ENCODE data around the gene DMD.
"Not testable (repeated sequence)": the region's sequence is repeated elsewhere in the genome, so short reads cannot be mapped to it uniquely, and the experiment has no call there.

Gene DMD

DNA sequence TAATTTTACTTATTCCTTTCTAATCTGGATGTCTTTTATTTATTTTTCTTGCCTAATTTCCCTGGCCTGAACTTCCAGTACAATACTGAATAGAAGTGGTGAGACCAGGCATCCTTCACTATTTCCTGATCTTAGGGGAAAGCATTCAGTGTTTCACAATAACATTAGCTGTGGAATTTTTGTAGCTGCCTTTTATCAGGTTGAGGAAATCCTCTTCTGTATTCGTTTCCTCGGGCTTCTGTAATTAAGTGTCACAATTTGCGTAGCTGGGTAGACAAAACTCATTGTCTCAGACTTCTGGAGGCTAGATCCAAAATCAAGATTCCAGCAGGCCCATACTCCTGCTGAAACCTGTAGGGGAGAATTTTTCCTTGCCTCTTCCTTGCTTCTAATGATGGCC lies 1541.1 kb downstream of the DMD start:
- no peak for DNase-seq

DNA sequence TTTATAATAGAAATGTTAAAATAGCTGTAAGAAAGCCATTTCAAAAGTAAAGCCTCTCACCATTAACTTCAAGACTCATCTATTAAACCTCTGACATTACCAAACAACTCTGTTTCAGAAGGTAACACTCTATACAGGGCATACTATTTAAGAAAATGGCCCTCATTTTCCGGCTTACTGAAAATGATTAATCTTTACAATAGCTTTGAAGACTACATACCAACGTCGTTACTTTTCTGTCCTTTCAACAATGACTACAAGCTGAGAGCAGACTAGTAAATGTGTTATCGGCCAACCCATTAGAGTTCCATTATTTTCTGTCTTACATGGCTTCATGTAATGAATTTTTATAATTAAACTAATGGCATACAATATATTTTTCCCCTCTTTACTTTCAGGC lies 1545.9 kb downstream of the DMD start:
- no peak for DNase-seq

DNA sequence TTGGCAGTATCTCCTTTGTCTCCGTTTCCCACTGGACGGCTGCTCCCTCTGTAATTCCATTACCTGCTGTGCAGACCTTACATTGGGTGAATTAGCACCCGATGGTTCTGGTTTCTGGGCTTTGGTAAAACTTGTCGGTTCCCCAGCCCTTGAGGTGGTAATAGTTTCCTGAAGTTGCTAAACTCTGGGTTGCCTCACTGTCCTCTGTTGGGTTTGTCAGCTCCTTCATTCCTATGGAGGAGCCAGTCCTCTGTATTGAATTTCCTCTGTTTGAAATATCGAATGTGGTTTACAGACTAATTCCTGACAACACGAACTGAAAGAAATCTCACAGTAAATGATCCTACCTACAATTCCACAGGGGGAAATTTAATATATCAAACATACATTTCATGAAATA lies 1548.2 kb downstream of the DMD start:
- no peak for DNase-seq

DNA sequence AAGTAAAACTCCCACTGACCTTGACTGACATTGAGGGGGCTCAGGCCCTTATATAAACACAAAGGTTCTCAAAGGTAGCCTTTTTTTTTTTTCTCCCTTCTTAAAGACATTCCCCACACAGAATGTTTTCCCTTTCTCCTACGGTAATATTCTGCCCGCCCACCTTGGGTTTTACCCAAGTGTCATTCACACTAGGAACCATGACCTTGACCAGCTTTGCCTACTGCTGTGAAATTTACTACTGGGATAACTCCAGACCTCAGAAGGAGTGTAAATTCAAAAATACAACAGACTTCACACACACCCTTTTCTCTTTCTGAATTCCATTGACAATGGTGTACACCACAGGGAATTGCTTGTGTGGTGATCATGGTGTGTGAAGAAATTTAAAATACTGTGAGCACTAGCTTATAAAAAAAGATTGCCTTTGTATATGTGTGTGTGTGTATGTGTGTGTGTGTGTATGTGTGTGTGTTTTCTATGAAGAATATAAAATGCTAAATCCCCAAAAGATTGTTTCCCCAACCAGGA lies 1550.0 kb downstream of the DMD start:
- DNase-seq: no peak

DNA sequence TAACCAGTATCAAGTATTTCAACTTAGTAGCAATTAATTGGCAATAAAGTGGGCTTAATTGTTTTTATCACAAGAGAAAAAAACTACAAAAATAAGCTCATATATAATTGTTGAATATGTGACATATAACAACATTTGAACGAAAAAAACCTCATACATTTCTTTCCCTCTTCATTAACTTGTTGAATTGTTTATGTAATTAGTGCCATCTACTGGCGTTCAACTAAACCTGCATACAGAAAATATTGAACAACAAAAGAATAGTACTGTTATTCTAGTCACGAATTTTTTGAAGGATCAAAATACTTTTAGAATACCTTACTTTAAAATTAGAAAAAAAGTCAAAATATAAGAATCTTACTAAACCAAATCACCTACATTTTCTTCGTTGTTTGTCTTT lies 1553.0 kb downstream of the DMD start:
- DNase-seq: no peak

DNA sequence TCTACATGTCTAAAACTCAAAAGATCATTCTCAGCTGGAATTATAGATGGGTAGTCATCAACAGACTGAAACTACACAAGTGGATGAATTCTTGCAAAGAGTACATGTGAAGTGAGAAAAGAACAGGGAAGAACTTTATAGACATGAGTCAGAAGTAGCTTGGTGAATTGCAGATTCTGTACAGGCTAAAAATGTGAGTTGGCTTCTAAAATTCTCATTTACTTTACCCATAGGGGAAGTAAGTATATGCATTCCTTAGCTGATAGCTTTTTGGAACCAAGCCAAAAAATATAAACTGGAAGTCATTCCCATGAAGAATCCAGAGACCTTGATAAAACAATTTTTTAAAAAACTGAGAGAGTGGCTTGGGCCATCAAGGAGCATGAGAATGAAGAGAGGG lies 1555.3 kb downstream of the DMD start:
- DNase-seq: no peak

DNA sequence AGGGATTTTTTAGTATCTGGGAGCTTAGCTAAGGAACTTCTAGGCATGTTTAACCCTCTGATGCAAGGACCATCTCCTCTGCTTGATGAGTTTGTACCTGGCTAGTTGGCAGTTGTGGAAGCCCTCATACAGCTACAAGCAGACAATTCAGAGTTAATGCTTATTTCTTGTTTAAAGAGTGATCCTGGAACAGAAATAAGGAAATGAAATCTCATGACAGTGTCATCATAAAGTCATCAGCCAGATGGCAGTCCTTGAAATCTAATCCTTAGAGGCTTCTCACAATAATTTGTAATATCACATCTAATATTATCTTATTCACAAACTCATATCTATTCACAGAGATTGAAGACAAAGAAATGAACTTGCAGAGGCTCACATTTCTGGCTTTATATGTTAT lies 1557.9 kb downstream of the DMD start:
- no peak for DNase-seq

DNA sequence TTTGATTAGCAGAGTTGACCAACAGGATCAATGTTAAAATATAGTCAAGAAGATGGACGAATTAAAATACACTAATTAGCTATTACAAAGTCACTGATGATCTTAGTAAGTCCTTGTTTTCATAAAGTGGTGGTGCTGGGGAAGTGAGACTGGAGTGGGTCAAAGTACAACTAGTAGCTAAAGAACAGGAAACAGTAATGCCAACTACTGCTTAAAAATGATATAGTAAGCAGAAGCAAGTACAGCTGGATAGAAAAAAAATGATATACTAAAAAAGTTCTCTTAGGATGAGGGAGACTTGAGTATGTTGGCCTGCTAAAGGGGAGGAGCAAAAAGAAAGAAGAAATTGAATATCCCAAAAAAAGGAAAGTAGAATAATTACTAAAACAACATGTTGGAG lies 1558.7 kb downstream of the DMD start:
- DNase-seq: no peak

DNA sequence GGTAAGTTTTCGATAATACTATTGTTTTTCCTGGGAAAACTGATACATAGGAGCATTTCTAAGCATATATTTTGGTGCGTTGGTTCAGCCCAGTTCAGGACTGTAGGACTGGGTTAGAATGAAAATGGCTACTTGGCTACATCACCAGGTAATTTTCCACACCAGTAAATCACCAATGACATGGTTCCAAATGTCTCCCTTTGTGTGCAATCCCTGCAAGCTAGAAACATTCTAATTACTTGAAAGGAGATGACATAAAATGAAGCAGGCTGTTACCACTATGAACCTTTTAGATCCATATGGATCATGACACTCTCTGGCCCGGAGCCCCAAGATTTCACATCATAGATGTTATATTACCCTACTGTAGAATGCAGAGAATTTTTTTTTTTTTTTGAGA lies 1562.1 kb downstream of the DMD start:
- DNase-seq: no peak

DNA sequence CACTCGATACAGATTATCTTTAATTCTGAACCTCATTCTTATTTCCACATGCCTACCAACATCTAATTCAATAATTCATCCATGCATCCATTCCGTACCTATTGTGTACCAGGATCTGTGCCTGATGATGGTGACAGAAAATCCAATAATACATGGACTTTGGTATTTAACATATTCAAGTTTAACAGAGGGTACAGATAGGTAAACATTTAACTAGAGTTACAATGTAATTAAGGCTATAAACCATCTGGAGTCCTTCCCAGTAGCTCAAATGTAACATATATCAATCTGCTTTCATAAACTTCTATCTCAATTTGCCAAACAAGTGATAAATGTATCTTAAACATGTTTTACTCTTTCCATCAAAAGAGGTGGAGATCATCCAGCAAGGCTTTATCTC lies 1578.0 kb downstream of the DMD start:
- DNase-seq: no peak

DNA sequence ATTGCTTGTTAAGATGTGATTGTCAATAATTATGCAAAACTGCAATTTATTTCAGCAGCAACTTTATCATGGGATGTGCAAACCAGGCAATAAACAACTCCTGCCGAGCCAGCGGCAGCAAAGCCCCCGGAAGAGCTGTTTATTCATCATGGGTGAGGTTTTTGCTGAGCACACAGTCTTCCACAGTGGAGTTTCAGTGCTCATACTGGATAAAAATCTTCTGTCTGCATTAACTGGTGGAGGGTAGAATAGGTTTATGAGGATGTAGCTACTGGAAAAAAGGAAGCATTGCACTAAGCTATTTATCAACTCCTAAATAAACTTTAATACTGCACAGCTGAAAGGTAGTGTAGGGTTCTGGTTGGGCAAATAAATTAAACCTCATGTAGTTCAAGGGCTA lies 1582.2 kb downstream of the DMD start:
- no peak for DNase-seq

DNA sequence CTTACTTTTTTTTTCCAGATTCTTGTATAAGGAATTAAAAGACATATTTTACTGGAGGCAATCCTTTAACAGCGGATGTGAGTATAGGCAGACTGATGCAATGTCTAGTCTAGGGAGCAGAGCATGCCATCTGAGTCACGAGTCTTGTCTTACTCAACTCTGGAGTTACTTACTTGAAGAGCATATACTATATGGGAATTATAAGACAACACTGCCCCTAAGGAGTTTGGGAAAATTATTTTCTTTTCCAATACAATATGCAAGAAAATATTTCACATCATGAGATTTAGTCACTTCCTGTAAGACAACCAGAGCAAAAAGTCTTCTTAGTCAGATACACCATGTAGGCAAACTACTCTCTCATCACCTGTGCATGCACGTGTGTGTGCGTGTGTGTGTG lies 1602.2 kb downstream of the DMD start:
- DNase-seq: no peak

DNA sequence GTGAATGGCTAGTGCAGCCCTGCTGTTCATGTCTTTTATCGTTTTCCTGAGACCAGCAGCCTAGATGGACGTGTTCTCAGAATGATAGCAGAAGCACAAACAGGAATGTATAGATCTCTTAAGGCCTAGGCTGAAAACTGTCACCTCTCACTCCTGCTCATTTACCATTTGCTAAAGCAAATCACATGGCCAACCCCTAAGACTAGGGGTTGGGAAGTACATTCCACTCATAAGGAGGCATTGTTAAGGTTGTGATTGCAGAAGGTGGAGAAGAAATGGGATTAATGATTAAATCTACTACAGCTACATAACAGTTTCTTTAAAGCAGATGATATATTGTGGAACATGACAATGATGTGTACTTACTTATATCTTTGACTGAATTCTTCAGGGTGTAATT lies 1602.7 kb downstream of the DMD start:
- DNase-seq: no peak

DNA sequence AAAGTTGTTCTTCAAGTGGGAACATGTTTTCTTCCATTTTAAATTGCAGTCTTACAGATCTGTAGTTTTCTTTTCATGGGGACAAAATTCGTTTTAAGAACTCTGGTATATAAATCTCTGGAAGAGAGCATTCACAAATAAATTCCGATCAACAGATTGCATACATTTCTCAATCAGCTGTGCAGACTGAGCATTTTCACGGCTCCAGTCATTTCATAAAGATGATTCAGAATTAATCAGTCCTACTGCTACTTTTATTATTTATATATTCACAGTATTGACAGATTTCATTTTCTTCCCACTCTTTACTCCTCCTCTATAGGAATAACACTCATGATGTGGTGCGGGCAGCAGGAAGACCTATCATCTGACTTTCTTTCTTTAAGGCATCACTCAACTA lies 1604.6 kb downstream of the DMD start:
- DNase-seq: no peak

DNA sequence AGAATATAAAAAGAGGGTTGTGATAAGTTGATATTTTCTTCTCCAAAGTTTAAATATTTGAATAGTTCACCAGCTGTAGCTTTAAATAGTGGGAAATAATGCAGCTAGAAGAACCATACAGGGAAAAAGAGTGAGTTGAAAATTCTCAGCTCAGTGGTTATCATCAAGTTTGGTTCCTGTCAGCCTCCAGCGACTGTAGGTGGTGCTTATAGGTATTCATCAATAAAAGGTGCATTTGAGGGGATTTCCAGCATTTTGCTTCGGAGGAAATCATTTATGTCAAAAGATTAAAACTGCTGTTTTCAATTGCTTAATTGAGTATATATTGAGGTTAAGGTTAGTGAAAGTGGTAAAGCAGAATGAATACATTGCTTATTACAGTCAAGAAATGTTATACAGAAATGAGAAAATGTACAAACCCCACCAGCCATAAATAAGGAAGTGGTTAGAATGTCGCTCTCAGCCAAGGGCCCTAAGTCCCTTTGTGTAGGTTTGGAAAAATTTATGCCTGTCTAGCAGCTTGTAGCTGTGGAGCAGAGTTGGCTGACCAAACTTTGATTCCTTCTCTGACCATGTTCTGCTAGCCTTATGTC lies 1606.6 kb downstream of the DMD start:
- no peak for DNase-seq

DNA sequence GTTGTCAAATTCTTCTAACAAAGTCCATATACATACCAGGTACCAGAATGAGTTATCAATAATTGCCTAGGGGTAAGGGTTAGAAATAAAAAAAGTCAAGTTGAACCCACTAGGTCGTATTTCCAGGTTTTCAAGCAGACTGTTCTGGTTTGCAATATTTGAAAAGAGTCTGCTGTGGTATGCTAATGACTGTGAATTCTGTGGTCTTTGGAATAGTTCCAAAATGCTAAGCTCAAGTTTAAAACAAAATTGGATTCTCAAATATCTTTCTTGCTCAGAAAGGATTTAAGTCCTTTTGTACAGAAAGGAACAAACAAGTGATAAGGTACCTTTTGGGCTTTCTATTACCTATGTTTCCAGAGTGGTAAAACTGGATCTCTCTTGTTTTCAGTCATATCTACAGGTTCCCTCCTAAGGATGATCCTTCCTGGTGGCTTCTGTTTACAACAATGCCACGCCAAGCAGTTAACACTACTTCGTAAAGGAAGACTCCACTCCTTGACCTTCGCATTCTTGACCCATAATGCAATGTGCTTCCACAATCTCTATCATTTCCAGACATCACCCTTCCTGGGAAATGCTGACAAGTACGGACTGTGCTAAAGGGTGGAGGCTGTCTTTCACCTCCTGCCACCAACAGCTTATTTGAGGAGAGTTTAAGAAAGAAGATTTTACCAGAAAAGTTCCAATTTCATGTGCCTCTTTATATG lies 1607.8 kb downstream of the DMD start:
- no peak for DNase-seq

DNA sequence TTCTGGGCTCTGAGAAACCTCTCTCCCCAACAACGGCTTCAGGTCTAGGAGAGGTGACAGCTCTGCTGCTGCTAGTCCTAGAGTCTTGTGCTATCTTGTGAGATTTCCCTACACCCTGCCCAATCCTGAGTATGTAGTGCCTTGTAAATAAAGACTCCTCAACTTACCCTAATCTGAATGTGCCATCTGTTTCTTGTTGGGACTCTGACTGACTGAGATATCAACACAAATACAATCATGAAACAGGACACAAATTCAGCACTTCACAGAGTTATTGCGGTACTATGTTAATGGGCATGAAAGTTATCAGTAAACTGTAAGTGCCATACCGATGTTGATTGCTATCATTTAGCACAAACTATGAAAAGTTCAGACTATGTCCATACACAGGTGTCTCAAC lies 1610.5 kb downstream of the DMD start:
- no peak for DNase-seq

DNA sequence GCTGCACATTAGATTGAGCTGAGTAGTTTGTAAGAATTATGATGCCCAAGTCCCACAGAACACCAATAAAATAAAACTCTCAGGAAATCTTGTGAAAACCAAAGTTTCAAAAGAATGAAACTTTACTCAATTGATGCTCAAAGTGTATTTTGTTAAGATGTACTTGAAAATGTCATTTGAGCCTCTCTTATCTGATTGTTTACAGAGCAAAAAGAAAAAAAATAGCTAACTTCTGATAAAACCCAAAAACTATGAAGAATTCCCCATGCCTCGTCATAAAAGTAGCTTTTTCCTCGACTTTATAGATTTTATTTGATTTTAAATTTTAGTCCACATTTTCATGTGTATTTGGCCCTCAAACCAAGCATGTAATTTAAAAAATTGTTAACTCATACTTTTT lies 1618.0 kb downstream of the DMD start:
- DNase-seq: no peak

DNA sequence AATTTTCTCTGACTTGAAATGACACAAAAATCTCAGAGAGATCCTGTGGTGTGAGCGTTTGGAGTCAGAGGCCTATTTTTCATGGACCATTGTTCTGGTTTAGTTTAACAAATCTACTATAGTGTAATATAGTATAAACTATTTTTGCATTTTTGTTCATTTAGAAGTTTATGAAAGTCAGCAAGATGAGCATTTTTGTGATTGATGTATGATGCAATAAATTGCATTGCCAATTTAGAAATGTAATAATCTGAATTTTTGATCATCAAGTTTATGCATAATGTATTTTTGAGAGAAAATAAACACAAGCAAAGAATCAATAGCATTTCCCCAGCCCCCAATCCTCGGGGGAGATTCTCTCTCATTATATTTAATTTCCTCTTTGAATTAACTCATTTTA lies 1620.0 kb downstream of the DMD start:
- DNase-seq: no peak

DNA sequence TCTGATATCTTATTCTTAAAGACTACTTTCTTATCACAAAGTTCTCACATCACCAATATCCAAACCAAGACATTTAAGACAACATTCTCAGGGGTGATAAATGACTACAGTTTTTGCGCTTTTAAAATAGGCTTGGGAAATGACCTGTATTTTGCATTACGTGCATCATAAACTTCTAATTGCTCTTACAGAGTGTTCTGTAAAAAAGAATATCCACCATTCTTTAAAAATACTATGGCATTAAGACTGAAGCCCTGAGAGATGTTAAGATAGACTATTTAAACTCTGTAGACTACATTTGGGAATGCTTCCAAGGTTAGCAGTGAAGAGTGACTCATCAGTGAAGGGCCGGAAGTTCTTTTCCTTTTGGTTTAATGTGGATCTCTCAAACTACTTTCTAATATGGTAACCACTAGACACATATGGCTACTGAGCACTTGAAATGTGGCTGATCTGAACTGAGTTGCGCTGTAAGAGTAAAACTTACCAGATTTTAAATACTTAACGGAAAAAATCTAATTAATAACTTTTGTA lies 1620.7 kb downstream of the DMD start:
- no peak for DNase-seq

DNA sequence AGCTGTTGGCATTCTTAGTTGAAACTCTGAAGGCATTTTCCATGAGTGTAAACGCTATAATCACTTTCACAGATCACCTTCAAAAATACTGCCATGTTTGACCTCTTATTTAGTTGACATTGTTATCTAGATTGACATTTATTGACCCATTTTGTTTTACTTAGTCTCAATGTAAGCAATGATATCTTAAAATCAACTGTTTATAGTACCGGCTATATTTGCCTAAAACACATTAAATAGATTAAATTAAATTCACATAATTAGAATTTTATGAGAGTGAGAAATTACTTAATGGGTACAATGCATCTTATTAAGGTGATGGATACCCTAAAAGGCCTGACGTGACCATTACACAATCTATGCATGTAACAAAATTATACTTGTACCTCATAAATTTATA lies 1621.8 kb downstream of the DMD start:
- DNase-seq: no peak

DNA sequence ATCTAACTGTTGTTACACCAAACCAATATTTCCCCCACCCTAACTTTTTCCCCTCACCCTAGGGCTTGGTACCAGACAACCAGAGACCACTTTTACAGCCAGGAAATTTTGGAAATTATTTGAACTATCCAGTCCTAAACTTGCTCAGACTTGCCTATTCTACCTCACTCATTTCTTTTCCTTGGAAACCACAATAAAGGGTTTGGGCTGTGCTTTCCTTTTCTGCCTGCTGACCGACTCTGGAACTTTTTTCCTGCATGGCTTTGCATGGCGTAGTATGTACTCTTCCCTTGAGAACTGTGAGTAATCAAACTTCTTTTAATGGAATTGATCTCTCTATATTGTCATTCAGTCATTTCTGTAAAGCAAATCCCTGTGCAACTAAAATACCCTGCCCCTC lies 1623.0 kb downstream of the DMD start:
- no peak for DNase-seq

DNA sequence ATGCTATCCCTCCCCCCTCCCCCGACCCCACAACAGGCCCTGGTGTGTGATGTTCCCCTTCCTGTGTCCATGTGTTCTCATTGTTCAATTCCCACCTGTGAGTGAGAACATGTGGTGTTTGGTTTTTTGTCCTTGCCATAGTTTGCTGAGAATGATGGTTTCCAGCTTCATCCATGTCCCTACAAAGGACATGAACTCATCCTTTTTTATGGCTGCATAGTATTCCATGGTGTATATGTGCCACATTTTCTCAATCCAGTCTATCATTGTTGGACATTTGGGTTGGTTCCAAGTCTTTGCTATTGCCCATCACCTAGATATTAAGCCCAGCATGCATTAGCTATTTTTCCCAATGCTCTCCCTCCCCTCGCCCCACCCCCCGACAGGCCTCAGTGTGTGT lies 1627.5 kb downstream of the DMD start:
- not testable (repeated sequence) for DNase-seq

DNA sequence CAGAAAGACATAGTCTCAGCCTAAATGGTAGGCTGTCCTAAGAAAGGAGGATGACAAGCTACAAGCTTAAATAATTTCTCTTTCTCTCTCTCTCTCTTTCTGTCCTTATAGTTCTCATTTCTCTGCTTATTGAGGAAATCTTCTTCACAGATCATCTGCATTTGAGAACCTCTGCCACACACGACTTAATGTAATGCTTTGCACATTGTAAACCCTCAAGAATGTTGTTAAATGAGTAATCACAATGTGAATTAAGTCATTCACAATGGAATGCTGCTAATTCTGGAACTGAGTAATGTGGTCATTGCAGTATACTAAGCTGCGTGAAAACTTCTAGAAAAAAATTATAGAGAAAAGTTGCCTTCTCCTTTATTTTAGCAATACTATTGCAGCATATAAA lies 1630.6 kb downstream of the DMD start:
- no peak for DNase-seq

DNA sequence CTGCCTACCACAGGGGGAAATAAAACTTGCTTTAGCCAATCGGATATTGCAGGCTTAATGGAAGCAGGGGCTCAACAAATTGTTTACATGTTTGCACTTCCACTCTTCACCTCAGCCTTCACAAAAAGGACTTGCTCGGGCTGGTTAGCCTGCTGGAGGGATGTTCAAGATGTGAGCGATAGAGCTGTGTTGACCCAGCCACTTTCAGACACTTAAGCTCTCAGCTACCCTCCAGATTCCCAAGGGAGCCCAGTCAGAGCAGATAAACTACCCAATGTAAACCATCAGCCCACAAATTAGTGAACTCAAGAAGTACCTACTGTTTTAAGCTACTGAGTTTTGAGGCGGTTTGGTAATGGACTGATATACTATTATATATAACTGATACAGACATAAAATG lies 1631.1 kb downstream of the DMD start:
- no peak for DNase-seq

Measured in activated CD4-positive, alpha-beta T cell treated with anti-CD3 and anti-CD28 coated beads for 48 hours (primary cell).